NK-92 treated with Interleukin-12 subunit alpha and Interleukin-12 subunit beta, amount 100 ng/mL, for 24 hours (cell line): ENCODE data around the gene B3GNT9.

Experiments
- DNase-seq: peaks from one replicate; lab custom pipeline; 2025; lab: John Stamatoyannopoulos, UW

The B3GNT9 gene

DNA sequence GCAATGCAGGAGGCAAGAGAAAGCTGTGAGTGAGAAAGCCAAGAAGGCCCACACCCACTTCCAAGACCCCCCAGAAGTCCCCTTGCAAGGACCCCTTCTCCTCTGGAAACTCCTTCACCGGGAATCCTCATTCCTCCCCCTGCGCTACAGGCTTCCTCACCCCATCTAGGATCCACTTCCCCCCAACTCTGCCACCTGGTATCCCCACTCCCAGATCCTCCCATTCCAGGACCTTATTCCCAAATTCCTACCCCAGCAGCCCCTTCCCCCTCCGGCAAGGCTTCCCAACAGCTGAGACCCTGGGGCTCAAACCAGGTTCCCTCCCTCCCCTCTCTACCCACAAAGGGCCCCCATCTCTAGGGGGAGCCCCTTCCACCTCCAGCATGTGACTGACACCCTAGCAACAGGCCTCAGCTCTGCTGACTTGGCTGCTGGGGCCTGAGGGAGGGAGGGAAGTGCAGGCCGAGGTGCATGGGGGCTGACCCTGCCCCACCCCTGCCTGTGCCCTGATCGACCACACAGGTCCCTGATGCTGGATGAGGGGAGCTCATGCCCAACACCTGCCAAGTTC lies 15.9 kb upstream of the B3GNT9 start:
- DNase-seq: no peak

- DNase-seq: no peak
These were observed 15.3 kb upstream of the B3GNT9 start for GRCh38 chr16:67166110-67166547.

DNA sequence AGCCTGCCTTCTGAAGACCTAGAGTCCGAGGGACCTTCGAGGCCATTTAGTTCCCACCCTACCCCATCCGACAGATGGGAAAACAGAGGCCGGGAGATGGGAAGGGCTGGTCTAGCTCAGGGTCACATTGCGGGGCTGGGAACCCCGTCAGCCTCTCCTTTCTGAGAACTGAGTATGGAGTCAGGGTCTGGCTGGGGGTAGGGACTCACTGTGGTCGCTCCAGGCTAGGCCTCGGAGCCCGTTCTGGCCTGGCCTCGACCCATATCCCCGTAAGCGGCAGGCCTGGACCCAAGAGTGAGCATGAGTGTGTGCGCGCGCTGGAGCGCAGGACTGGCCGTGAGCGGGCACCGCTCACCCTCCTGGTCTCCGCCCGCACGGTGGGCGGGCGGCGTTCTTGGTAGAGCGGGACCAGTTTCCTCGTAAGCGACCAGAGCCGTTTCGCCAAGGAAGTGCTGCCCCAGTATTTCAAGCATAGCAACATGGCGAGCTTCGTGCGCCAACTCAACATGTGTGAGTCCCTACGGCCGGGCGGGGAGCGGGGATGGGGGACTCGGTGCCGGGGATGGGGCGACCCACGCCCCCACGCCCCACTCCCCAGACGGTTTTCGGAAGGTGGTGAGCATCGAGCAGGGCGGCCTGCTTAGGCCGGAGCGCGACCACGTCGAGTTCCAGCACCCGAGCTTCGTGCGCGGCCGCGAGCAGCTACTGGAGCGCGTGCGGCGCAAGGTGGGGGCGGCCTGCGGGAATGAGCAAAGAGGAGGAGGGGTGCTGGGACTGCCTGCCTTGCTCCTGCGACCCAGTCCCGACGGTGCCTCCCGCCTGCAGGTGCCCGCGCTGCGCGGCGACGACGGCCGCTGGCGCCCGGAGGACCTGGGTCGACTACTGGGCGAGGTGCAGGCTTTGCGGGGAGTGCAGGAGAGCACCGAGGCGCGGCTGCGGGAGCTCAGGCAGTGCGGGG lies 14.6 kb upstream of the B3GNT9 start:
- DNase-seq: no peak

GRCh38 chr16:67164599-67165061 lies 13.8 kb upstream of the B3GNT9 start, which contains the start of gene HSF4:
HSF4 (plus strand) TSS chr16:67164745; CDS start chr16:67164812, 67 bp downstream.
- no peak for DNase-seq

- no peak for DNase-seq
These were observed 13.3 kb upstream of the B3GNT9 start for GRCh38 chr16:67163999-67164558.

DNA sequence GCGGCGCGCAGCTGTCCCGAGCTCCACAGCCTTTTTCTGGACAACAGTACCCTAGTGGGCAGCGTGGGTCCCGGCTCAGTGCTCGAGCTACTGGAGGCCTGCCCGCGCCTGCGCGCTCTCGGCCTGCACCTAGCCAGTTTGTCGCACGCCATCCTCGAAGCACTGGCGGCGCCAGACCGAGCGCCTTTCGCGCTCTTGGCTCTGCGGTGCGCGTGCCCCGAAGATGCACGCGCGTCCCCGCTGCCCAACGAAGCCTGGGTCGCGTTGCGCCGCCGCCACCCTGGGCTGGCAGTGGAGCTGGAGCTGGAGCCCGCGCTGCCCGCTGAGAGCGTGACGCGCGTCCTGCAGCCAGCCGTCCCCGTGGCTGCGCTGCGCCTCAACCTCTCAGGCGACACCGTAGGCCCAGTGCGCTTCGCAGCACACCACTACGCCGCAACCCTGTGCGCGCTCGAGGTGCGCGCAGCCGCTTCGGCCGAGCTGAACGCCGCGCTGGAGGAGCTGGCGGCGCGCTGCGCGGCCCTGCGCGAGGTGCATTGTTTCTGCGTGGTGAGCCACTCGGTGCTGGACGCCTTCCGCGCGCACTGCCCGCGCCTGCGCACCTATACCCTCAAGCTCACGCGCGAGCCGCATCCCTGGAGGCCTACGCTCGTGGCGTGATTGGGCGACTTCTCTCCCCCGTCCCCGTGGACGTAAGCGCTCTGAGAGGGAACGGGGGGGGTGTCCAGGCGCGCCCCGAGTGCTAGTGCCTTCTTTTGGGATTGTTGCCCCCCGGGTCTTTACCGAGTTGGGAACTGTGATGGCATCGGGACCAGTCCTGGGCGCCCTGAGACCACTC lies 12.6 kb upstream of the B3GNT9 start:
- no peak for DNase-seq

DNA sequence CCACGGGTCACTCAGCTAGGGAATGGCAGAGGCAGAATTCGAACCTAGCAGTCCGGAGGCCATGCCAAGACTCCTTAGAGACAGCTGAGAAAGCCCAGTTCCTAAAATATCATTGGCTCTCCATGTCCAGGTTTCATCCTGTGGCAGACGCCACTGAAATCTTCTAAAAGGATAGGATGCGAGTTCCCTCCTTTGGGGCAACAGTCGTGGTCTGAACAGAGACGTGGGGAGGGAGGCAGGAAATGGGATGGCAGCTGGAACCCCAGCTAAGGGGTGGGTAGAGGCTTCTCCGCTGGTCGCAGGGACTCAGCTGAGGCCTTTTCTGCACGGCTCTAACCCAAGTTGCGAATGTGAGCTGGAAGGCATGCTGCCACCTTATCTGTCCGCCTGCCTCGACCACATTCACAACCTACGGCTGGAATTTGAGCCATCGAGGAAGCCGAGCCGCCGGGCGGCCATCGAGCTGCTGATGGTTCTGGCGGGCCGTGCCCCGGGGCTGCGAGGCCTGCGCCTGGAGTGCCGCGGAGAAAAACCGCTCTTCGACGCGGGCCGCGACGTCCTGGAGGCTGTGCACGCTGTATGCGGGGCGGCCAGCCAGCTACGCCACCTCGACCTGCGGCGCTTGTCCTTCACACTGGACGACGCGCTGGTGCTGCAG lies 11.8 kb upstream of the B3GNT9 start:
- no peak for DNase-seq

DNA sequence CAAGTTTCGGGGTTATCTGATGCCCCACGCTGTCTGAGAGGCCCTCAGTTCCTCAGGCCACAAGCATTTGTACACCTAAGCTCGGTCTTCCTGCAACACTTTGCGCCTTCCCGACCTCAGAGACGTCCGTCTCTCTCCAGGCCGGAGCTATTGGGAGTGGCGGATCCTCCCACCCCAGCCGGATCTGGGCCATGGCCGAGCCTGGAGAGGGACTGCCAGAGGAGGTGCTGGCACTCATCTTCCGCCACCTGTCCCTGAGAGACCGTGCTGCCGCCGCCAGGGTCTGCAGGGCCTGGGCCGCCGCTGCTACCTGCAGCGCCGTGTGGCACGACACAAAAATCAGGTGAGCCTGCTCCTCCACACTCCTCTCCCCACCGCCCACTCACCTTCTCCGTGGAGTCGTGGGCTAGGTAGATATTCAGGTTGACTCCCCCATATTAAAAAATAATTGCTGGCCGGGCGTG lies 10.8 kb upstream of the B3GNT9 start:
- no peak for DNase-seq

GRCh38 chr16:67158637-67159600 lies 8.1 kb upstream of the B3GNT9 start:
- DNase-seq: no peak

DNA sequence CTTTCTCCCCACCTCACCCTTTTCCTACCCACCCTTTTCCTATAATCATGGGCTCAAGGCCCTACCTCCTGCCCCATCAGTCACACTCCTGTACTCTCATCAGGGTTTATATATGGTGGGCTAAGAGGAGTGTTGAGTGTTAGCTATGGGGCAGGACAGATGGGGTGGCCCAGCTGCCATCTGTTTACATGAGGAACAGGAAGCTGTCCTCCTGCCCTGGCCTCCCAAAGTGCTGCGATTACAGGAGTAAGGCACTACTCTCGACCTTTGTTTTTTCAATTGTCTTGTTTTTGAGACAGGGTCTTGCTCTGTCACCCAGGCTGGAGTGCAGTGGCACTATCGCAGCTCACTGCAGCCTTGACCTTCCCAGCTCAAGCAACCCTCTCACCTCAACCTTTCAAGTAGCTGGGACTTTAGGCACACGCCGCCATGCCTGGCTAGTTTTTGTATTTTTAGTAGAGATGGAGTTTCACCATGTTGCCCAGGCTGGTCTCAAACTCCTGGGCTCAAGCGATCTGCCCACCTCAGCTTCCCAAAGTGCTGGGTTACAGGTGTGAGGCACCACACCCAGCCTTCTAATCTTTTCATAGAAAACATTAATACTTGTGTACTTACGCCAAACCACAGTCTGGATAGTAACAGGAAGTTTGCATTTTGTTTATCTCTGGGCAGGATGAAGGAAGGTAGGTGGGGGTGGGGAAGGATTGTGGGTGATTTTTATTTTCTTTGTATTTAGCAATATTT lies 7.3 kb upstream of the B3GNT9 start:
- no peak for DNase-seq

DNA sequence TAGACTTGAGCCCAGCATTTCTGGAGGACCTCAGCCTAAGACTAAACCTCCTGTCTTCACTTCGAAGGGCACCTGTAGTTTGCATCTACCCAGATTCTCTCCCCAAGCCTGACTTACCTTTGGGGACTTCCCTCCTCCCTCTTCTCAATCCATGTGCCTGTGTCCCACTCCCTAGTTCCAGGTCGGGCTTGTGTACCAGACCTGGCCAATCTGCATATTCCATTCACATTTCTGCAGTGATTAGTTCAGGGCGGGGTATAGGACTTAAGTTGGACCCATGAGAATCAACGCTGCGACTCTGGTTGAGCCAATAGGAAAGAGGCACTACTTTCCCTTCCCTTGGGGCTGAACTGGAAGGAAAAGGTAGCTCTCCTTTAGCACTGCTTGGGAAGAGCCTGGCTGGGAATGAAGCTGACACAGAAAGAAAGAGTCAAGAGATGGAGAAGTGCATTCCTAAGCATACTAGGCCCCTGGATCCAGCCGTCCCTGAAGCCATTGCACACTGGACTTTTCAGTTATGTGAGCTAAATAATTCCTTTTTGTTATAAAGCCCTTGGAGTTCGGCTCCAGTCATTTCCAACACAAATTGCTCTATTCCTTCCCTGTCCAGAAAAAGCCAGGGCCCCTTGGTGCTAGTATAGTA lies 6.4 kb upstream of the B3GNT9 start:
- DNase-seq: no peak

DNA sequence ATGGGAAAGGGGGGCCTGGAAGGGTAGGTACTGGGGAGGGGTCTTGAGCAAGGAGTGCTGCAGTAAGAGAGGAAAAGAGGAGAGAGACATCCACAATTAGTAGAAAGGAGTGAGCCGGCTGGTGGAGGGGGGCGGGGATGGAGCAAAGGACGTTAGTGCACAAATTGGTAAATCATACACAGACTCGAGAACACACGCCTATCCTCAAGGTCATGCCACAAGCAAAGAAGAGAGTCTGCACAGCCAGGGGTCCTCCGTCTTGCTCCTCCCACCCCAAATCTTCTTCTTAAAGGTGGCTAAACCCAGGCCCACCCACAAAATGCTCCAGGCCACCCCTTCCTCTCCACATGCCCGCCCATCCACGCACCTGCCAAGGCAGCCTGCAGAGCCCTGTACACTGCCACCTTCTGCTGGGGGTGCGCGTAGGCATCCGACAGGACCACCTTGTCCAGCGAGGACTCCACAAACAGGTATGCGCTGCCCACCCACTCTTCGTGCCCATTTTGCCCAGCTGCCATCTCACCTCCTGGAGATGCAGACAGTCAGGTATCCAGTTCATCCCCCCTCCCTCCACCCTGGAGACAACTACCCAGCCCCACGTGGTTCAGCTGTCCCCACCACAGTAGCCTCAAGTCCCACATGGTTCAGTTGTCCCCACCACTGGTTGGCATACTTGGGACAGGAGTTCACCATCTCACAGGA lies 5.5 kb upstream of the B3GNT9 start:
- no peak for DNase-seq

DNA sequence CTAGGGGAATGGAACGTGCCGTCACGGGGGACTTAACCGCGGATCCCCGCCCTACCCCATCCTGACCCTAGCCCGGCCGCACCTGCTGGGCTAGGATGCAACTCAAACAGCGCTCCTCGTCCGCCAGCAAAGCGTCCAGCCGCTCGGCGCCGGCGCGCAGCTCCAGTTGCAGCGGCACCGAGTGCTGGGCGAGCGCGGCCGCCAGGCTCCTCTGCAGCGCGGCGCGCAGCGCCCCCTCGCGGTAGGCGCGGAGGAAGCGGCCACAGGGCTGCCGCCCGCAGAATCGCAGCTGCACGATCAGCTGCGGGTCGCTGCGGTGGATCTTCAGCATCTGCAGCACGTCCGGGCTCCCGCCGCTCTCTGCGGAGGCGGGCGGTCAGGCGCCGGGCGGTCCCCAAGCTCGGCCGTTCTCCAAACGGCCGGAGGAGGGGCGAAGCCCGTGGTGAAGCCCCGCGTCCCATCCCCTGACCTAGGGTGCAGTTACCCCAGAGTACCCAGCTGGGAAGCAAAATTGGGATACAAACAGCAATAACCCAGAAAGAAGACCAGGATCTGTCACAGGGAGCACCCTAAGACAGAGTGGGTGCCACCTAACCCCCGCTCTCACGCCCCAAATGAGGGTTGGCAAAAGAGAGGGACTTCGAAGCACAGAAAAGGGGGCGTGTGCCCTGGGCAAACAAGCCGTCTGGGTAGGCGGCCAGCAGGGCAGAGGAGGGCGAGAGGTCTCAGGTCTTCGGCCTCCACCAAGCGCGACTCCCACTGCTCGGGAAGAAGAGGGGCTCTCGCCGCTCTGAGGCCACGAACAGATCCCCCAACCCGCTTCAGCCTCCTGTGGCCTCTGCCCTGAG lies 4.7 kb upstream of the B3GNT9 start:
- DNase-seq: no peak

GRCh38 chr16:67154578-67155294 lies 3.9 kb upstream of the B3GNT9 start:
- DNase-seq: no peak

DNA sequence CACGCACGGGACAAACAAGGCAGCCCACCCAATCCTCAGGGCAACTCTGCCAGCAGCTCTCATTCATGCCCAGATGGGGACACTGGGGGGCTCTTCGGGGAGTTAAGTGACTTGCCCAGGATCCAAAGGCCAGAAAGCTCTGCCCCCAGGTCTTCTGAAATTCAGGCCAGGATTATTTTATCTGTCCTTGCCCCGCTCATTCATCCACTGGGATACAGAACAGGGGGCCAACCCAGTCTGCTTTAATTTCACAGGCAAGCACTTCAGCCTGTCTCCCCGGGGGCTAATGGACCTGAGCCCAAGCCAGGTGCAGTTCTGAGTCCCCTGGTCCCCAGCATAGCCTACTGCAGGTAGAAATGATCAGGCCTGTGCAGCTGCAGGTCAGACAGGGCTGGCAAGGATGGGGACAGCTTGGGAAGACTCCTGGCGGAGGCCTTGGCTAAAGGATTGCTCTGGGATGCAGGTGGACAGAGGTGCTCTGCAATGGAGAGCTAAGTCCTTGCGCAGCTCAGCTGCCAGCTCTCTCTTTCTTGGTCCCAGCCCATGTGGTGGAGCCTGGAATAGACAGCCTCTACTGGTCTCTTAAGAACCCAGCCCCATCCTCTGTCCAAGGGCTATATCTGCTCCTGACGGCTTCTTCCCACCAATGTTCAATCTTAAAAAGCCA lies 766 bp upstream of the B3GNT9 start:
- no peak for DNase-seq
